B cell (primary cell): ENCODE results near the gene DENND4C. TPM values are rescaled to one million over a fixed set of nuclear protein-coding genes. Genes with fewer than 3 reads are reported as not detected.
"Not testable (repeated sequence)": the region's sequence is repeated elsewhere in the genome, so short reads cannot be mapped to it uniquely, and the experiment has no call there.

Source experiments
- ATAC-seq: fragments of 200-7000 bp; cut with Tn5 transposase; one replicate; pipeline ENCODE4 v1.10.0; 2021; ENCODE audit warnings: low read depth, mild to moderate bottlenecking, moderate number of reproducible peaks, moderate library complexity
- CTCF ChIA-PET: fragments of 350-600 bp; sonication (Branson Sonifier 250); formaldehyde crosslinking; loops from one replicate; lab custom pipeline; 2021; ENCODE audit warnings: antibody characterized with exemption, inconsistent platforms; lab: Charles Lee
- POLR2A ChIA-PET: fragments of 350-600 bp; sonication (Branson Sonifier 250); formaldehyde crosslinking; loops from one replicate; lab custom pipeline; 2021; ENCODE audit warnings: antibody characterized with exemption; lab: Charles Lee
- DNase-seq: peaks from one replicate; pipeline ENCODE4 v3.0.0; 2013
- H2AFZ ChIP-seq: 2 replicates; pipeline ENCODE4 v1.6.1; 2012; ENCODE audit warnings: mild to moderate bottlenecking, low read depth, low read length; ENCODE audit not compliant: insufficient read depth, poor library complexity, severe bottlenecking
- H3K27ac ChIP-seq, 2 donors: 1 replicate in 1 of 2; 2 replicates in 1 of 2; pipeline ENCODE4 v1.5.1; 2012 to 2013; ENCODE audit warnings: low read length in 2 of 2, mild to moderate bottlenecking in 2 of 2, moderate library complexity in 1 of 2
- H3K27me3 ChIP-seq, 4 experiments: fragments of 200-600 bp in 1 of 4; sonication (generic) in 1 of 4; replicated peaks in 1 of 4; 1 replicate in 2 of 4; 2 replicates in 2 of 4; pipeline versions ENCODE4 v1.6.1 to v1.7.0; 2013 to 2016; ENCODE audit warnings: low read length in 3 of 4, mild to moderate bottlenecking in 2 of 4, mixed read lengths in 1 of 4, moderate library complexity in 1 of 4; ENCODE audit not compliant: insufficient read depth in 4 of 4, control insufficient read depth in 3 of 4; ENCODE audit errors: control extremely low read depth in 1 of 4
- H3K36me3 ChIP-seq, 2 experiments: replicated peaks in 1 of 2; 1 replicate in 1 of 2; 2 replicates in 1 of 2; pipeline versions ENCODE4 v1.6.1 to v1.7.1; 2013; ENCODE audit warnings: low read length in 1 of 2; ENCODE audit not compliant: insufficient read depth in 2 of 2, control insufficient read depth in 1 of 2; ENCODE audit errors: control extremely low read depth in 1 of 2, extremely low read depth in 1 of 2
- H3K4me1 ChIP-seq, 2 donors: fragments of 200-600 bp in 1 of 2; sonication (generic) in 1 of 2; 1 replicate in 1 of 2; 2 replicates in 1 of 2; pipeline versions ENCODE4 v1.5.1 to v1.6.1; 2013 to 2017; ENCODE audit warnings: low read length in 2 of 2; ENCODE audit not compliant: control insufficient read depth in 2 of 2, insufficient read depth in 2 of 2
- H3K4me2 ChIP-seq: replicated peaks from 2 replicates; pipeline ENCODE3; 2012; ENCODE audit warnings: mild to moderate bottlenecking, low read depth, low read length; ENCODE audit not compliant: poor library complexity, severe bottlenecking
- H3K4me3 ChIP-seq, 5 experiments: fragments of 200-600 bp in 1 of 5; sonication (generic) in 1 of 5; 1 replicate in 3 of 5; 2 replicates in 2 of 5; pipeline versions ENCODE4 v1.5.1 to v1.7.0; 2011 to 2016; ENCODE audit warnings: low read length in 4 of 5, mild to moderate bottlenecking in 4 of 5, low read depth in 2 of 5, control low read depth in 1 of 5, moderate library complexity in 1 of 5; ENCODE audit not compliant: insufficient read depth in 1 of 5; ENCODE audit errors: control extremely low read depth in 1 of 5, extremely low read depth in 1 of 5
- H3K79me2 ChIP-seq: fragments of 200-600 bp; sonication (generic); one replicate; pipeline ENCODE4 v1.6.0; 2016; ENCODE audit warnings: low read length; ENCODE audit not compliant: control insufficient read depth, insufficient read depth
- H3K9ac ChIP-seq: fragments of 200-600 bp; sonication (generic); 2 replicates; pipeline ENCODE4 v1.6.1; 2017; ENCODE audit warnings: mild to moderate bottlenecking, low read length, moderate library complexity
- H3K9me3 ChIP-seq, 3 donors: one replicate each; pipeline versions ENCODE4 v1.6.1 to v1.7.1; 2013; ENCODE audit warnings: low read length in 2 of 3; ENCODE audit not compliant: control insufficient read depth in 2 of 3, insufficient read depth in 1 of 3; ENCODE audit errors: control extremely low read depth in 1 of 3
- H4K20me1 ChIP-seq: 2 replicates; pipeline ENCODE4 v1.6.0; 2012; ENCODE audit warnings: mild to moderate bottlenecking, low read length; ENCODE audit not compliant: insufficient read depth, control insufficient read depth, poor library complexity, severe bottlenecking
- H3K27ac Mint-ChIP-seq: one replicate; pipeline ENCODE4 v1.8.0; 2021; ENCODE audit warnings: mixed read lengths
- H3K27me3 Mint-ChIP-seq: one replicate; pipeline ENCODE4 v1.8.0; 2021; ENCODE audit warnings: mixed read lengths
- H3K4me1 Mint-ChIP-seq: one replicate; pipeline ENCODE4 v1.8.0; 2021; ENCODE audit warnings: mixed read lengths
- H3K4me3 Mint-ChIP-seq: one replicate; pipeline ENCODE4 v1.8.0; 2021; ENCODE audit warnings: mixed read lengths
- H3K9me3 Mint-ChIP-seq: one replicate; pipeline ENCODE4 v1.8.0; 2022; ENCODE audit warnings: mixed read lengths; ENCODE audit not compliant: insufficient read depth
- EZH2 ChIP-seq: IDR thresholded peaks from 2 replicates; pipeline ENCODE4 v1.6.1; 2012; ENCODE audit warnings: borderline replicate concordance, low read depth, mild to moderate bottlenecking, moderate library complexity, low read length; ENCODE audit not compliant: insufficient read depth, poor library complexity, severe bottlenecking
- WGBS: methylation state at CpG from one replicate; pipeline ENCODE4 v1.1.5; 2013; ENCODE audit warnings: missing lambda C conversion rate; ENCODE audit not compliant: insufficient coverage; 5-methylcytosine and 5-hydroxymethylcytosine counted together
- intact Hi-C: fragments of 100-400 bp; cut with micrococcal nuclease; formaldehyde crosslinking; loops from one replicate; pipeline ENCODE4 v1.10.0; 2022
- polyA plus RNA-seq: library from polyadenylated mRNA; depleted of rRNA; stranded (reverse); fragments of >200 nt; gene quantifications from 2 replicates; pipeline ENCODE4 v1.2.3, GENCODE V29; 2012
- total RNA-seq, 2 donors: library from RNA; stranded (reverse); fragments of 120-200 nt in 1 of 2; gene quantifications; 1 replicate in 1 of 2; 2 replicates in 1 of 2; pipeline versions ENCODE4 v1.2.3 to v1.2.4, GENCODE V29; 2013 to 2022
- TF ChIP-seq, protein P1 (sequence below): fragments of 200-600 bp; IDR thresholded peaks from one replicate; pipeline ENCODE4 v1.8.0; 2022; ENCODE audit warnings: antibody characterized with exemption, mild to moderate bottlenecking

Gene DENND4C
- total and polyA plus RNA-seq, 2 donors (not counting 1 experiment from before 2014, with no cell fraction given) = 9.9 to 52.4 TPM

DNA sequence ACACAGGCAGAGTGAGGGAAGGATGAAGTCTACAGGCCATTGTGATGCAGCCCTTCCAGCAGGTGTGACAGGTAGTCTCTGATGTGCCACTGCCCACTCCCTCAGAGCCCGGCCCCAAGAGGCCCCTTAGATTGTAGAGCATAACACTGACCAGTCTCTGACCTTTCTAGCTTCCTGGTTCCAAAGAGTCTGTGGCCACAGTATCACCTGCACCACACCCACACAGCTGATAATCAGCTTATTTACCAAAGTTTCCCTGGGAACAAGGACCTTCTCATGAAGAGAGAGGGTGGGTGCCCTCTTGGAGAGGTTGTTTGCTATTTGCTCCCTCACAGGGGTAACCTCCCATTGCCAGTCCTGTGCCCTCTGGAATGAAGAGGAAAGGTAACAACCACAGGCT is 167.4 kb downstream of the DENND4C start:
- Histone ChIP-seq H2AFZ (no peak overlapping the region), H3K9ac (no peak overlapping the region), H3K79me2 (no peaks in the 10 kb centered on the region), H3K27ac (no peak overlapping the region), H3K9me3 (no peaks in the 10 kb centered on the region), H3K4me1 (no peaks in the 10 kb centered on the region), H3K4me2 (no peak overlapping the region), H4K20me1 (no peaks in the 10 kb centered on the region), H3K27me3 (no peaks in the 10 kb centered on the region), H3K4me3 (no peak overlapping the region), H3K36me3 (no peaks in the 10 kb centered on the region)
- DNase-seq = no peak
- no peak overlapping the region for H3K4me3 Mint-ChIP-seq
- WGBS = 33% methylated on average over 1 of the region's 1 CpG
- H3K27ac Mint-ChIP-seq = no peak overlapping the region
- CTCF ChIA-PET = no interaction called here
- no peak for ATAC-seq
- POLR2A ChIA-PET = no interaction called here
- H3K4me1 Mint-ChIP-seq = no peaks in the 10 kb centered on the region
- no peaks in the 10 kb centered on the region for H3K9me3 Mint-ChIP-seq
- intact Hi-C loops = no loop called here
- no peaks in the 10 kb centered on the region for H3K27me3 Mint-ChIP-seq
- TF ChIP-seq, protein P1, sequence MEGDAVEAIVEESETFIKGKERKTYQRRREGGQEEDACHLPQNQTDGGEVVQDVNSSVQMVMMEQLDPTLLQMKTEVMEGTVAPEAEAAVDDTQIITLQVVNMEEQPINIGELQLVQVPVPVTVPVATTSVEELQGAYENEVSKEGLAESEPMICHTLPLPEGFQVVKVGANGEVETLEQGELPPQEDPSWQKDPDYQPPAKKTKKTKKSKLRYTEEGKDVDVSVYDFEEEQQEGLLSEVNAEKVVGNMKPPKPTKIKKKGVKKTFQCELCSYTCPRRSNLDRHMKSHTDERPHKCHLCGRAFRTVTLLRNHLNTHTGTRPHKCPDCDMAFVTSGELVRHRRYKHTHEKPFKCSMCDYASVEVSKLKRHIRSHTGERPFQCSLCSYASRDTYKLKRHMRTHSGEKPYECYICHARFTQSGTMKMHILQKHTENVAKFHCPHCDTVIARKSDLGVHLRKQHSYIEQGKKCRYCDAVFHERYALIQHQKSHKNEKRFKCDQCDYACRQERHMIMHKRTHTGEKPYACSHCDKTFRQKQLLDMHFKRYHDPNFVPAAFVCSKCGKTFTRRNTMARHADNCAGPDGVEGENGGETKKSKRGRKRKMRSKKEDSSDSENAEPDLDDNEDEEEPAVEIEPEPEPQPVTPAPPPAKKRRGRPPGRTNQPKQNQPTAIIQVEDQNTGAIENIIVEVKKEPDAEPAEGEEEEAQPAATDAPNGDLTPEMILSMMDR = no peak
- TF ChIP-seq EZH2 = no peak

- CTCF ChIA-PET, H3K4me2 ChIP-seq, ATAC-seq, H3K27me3 Mint-ChIP-seq, H3K4me1 Mint-ChIP-seq, H2AFZ ChIP-seq, H3K27ac Mint-ChIP-seq, H3K4me1 ChIP-seq, H4K20me1 ChIP-seq, H3K4me3 ChIP-seq, H3K27ac ChIP-seq, H3K4me3 Mint-ChIP-seq, H3K9ac ChIP-seq, H3K27me3 ChIP-seq, intact Hi-C loops, H3K9me3 ChIP-seq, POLR2A ChIA-PET, DNase-seq, H3K36me3 ChIP-seq, H3K79me2 ChIP-seq, H3K9me3 Mint-ChIP-seq: not testable (repeated sequence)
- WGBS = 88% methylated on average over 4 of the region's 4 CpGs
Measured at GRCh38 chr9:19403231-19403630, 172.7 kb downstream of the DENND4C start.
